Suprapubic skin (tissue), 3 donors: Measurements from ENCODE around the gene SPRN.

Experiments used
- CTCF ChIP-seq, 2 donors: fragments of 200-600 bp in 1 of 2; fragments of 450-650 bp in 1 of 2; sonication (generic) in 1 of 2; IDR thresholded peaks; one replicate each; pipeline ENCODE4 v1.5.1; 2016 to 2019; ENCODE audit warnings: antibody characterized with exemption in 2 of 2, mild to moderate bottlenecking in 1 of 2, moderate library complexity in 1 of 2
- EP300 ChIP-seq: sonication (generic); formaldehyde crosslinking; IDR thresholded peaks from one replicate; pipeline ENCODE4 v1.6.1; 2017; ENCODE audit warnings: antibody characterized with exemption
- POLR2A ChIP-seq, 2 donors: fragments of 450-650 bp; IDR thresholded peaks; one replicate each; pipeline ENCODE4 v1.6.1; 2017; ENCODE audit warnings: antibody characterized with exemption in 2 of 2, mild to moderate bottlenecking in 2 of 2, moderate library complexity in 2 of 2

- no peak for TF ChIP-seq POLR2A (IDR thresholded peaks at IDR 0.05)
- TF ChIP-seq CTCF (IDR thresholded peaks at IDR 0.05) = no peak
- no peak for TF ChIP-seq EP300
These were observed 18.4 kb downstream of the SPRN start for GRCh38 chr10:133405844-133406527.
